NB4 (cell line): ENCODE data around the gene ZMAT2.
A peak's percentile ranks its signal among the peaks of the same experiment; 100 is the strongest.
"Not testable (repeated sequence)": the region's sequence is repeated elsewhere in the genome, so short reads cannot be mapped to it uniquely, and the experiment has no call there.

ENCODE experiments used
- DNase-seq: peaks from one replicate; pipeline ENCODE4 v3.0.0; 2010; ENCODE audit warnings: low read depth
- H3K4me3 ChIP-seq: one replicate; pipeline ENCODE4 v1.5.1; 2011; ENCODE audit warnings: mild to moderate bottlenecking, low read depth, low read length, moderate library complexity
- CTCF ChIP-seq: IDR thresholded peaks from one replicate; pipeline ENCODE4 v1.5.1; 2012; ENCODE audit warnings: low read depth, low read length
- MAX ChIP-seq: IDR thresholded peaks from 2 replicates; pipeline ENCODE4 v1.6.1; 2011; ENCODE audit warnings: low read depth, low read length
- MYC ChIP-seq: IDR thresholded peaks from 2 replicates; pipeline ENCODE4 v1.6.1; 2011; ENCODE audit warnings: low read depth, low read length
- POLR2A ChIP-seq: IDR thresholded peaks from 2 replicates; pipeline ENCODE4 v1.6.1; 2011; ENCODE audit warnings: mild to moderate bottlenecking; ENCODE audit not compliant: insufficient read length; ENCODE audit errors: extremely low read depth

ZMAT2 gene

GRCh38 chr5:140707812-140708211, 7.6 kb downstream of the ZMAT2 start:
- TF ChIP-seq MYC, result no peak
- TF ChIP-seq POLR2A, result no peak
- no peak for TF ChIP-seq CTCF
- no peak for TF ChIP-seq MAX
- no peak overlapping the region for H3K4me3 ChIP-seq
- DNase-seq, result no peak

GRCh38 chr5:140708787-140709186, 8.5 kb downstream of the ZMAT2 start:
- DNase-seq, H3K4me3 ChIP-seq: not testable (repeated sequence)

GRCh38 chr5:140710899-140711552, 10.8 kb downstream of the ZMAT2 start:
- peak overlapping the region; percentile 92 for H3K4me3 ChIP-seq
- TF ChIP-seq CTCF (no peak), POLR2A (peak; percentile 22), MAX (peak; percentile 62), MYC (peak; percentile 50)
- peak; percentile 97 for DNase-seq

- TF ChIP-seq CTCF (no peak), MAX (no peak), POLR2A (no peak), MYC (no peak)
- DNase-seq, result no peak
- peak overlapping the region; percentile 19 for H3K4me3 ChIP-seq
These were observed 11.5 kb downstream of the ZMAT2 start for GRCh38 chr5:140711794-140712193.

GRCh38 chr5:140713562-140714094, 13.4 kb downstream of the ZMAT2 start:
- TF ChIP-seq POLR2A, result no peak
- DNase-seq, result no peak
- H3K4me3 ChIP-seq, result no peak overlapping the region

- not testable (repeated sequence) for DNase-seq, H3K4me3 ChIP-seq
These were observed 16.0 kb downstream of the ZMAT2 start for GRCh38 chr5:140716238-140716637.

GRCh38 chr5:140718266-140718592, 18.0 kb downstream of the ZMAT2 start:
- TF ChIP-seq POLR2A, result no peak
- TF ChIP-seq MAX, result no peak
- no peak for TF ChIP-seq CTCF
- TF ChIP-seq MYC, result no peak
- H3K4me3 ChIP-seq, result no peak overlapping the region
- DNase-seq, result no peak

- DNase-seq, result peak; percentile 48
These were observed 20.5 kb downstream of the ZMAT2 start for GRCh38 chr5:140720738-140721137.

GRCh38 chr5:140721395-140721794, 21.1 kb downstream of the ZMAT2 start:
- not testable (repeated sequence) for H3K4me3 ChIP-seq, DNase-seq

More at GRCh38 chr5:140720738-140721137, 20.5 kb downstream of the ZMAT2 start:
- not testable (repeated sequence) for H3K4me3 ChIP-seq
